IPS DF 6.9 (cell line): ENCODE results near the gene PXMP2.

Source experiments
- DNase-seq: peaks from one replicate; pipeline ENCODE4 v3.0.0-alpha.2; 2013; ENCODE audit warnings: low read depth, low spot score
- H3K27ac ChIP-seq: one replicate; pipeline ENCODE4 v1.5.1; 2013; ENCODE audit warnings: low read length, control low read depth
- H3K27me3 ChIP-seq: 2 replicates; pipeline ENCODE4 v1.6.1; 2013; ENCODE audit warnings: mild to moderate bottlenecking, low read length; ENCODE audit not compliant: control insufficient read depth, insufficient read depth
- H3K36me3 ChIP-seq: 2 replicates; pipeline ENCODE4 v1.6.1; 2013; ENCODE audit warnings: low read length; ENCODE audit not compliant: control insufficient read depth, insufficient read depth
- H3K4me1 ChIP-seq: 2 replicates; pipeline ENCODE4 v1.6.1; 2013; ENCODE audit warnings: low read length; ENCODE audit not compliant: control insufficient read depth, insufficient read depth
- H3K4me3 ChIP-seq: 2 replicates; pipeline ENCODE4 v1.5.1; 2013; ENCODE audit warnings: mild to moderate bottlenecking, low read length
- H3K9me3 ChIP-seq: 2 replicates; pipeline ENCODE4 v1.6.1; 2013; ENCODE audit warnings: low read length, inconsistent platforms; ENCODE audit not compliant: control insufficient read depth, insufficient read depth
- WGBS: extraction: QIAGEN DNeasy Blood & Tissue Kit; methylation state at CpG from one replicate; pipeline ENCODE4 v1.1.7; 2013; ENCODE audit warnings: mixed read lengths, missing lambda C conversion rate; ENCODE audit not compliant: insufficient read length, insufficient coverage; 5-methylcytosine and 5-hydroxymethylcytosine counted together

Gene PXMP2

GRCh38 chr12:132736378-132736777 lies 49.0 kb downstream of the PXMP2 start:
- Histone ChIP-seq H3K36me3 (peaks cover 54% of the 10 kb centered on the region), H3K4me1 (no peaks in the 10 kb centered on the region), H3K4me3 (no peak overlapping the region), H3K9me3 (no peaks in the 10 kb centered on the region), H3K27me3 (no peaks in the 10 kb centered on the region), H3K27ac (no peak overlapping the region)
- WGBS: no CpG with 5 or more reads among the region's 12 CpGs
- no peak for DNase-seq

GRCh38 chr12:132736913-132737312 lies 49.5 kb downstream of the PXMP2 start:
- Histone ChIP-seq H3K27ac (no peak overlapping the region), H3K36me3 (peaks cover 50% of the 10 kb centered on the region), H3K9me3 (no peaks in the 10 kb centered on the region), H3K4me1 (no peaks in the 10 kb centered on the region), H3K27me3 (no peaks in the 10 kb centered on the region), H3K4me3 (no peak overlapping the region)
- WGBS: no CpG with 5 or more reads among the region's 15 CpGs
- DNase-seq: no peak

- WGBS: no CpG with 5 or more reads among the region's 19 CpGs
- Histone ChIP-seq H3K9me3 (no peaks in the 10 kb centered on the region), H3K27ac (no peak overlapping the region), H3K4me1 (no peaks in the 10 kb centered on the region), H3K4me3 (no peak overlapping the region), H3K27me3 (no peaks in the 10 kb centered on the region), H3K36me3 (peaks cover 49% of the 10 kb centered on the region)
- no peak for DNase-seq
These were observed 52.4 kb downstream of the PXMP2 start for GRCh38 chr12:132739600-132740312.

GRCh38 chr12:132740313-132740646 lies 52.9 kb downstream of the PXMP2 start:
- no peaks in the 10 kb centered on the region for H3K9me3 ChIP-seq
- no CpG with 5 or more reads among the region's 6 CpGs for WGBS
- peaks cover 51% of the 10 kb centered on the region for H3K36me3 ChIP-seq
- no peak for DNase-seq
- H3K4me1 ChIP-seq: no peaks in the 10 kb centered on the region
- H3K27ac ChIP-seq: no peak overlapping the region
- H3K4me3 ChIP-seq: no peak overlapping the region
- H3K27me3 ChIP-seq: no peaks in the 10 kb centered on the region

GRCh38 chr12:132740652-132741051 lies 53.3 kb downstream of the PXMP2 start:
- Histone ChIP-seq H3K4me3 (no peak overlapping the region), H3K27me3 (no peaks in the 10 kb centered on the region), H3K9me3 (no peaks in the 10 kb centered on the region), H3K36me3 (peaks cover 51% of the 10 kb centered on the region), H3K4me1 (no peaks in the 10 kb centered on the region), H3K27ac (no peak overlapping the region)
- no CpG with 5 or more reads among the region's 11 CpGs for WGBS
- no peak for DNase-seq

- no CpG with 5 or more reads among the region's 8 CpGs for WGBS
- Histone ChIP-seq H3K9me3 (no peaks in the 10 kb centered on the region), H3K27ac (no peak overlapping the region), H3K27me3 (no peaks in the 10 kb centered on the region), H3K36me3 (peaks cover 48% of the 10 kb centered on the region), H3K4me1 (no peaks in the 10 kb centered on the region), H3K4me3 (no peak overlapping the region)
- DNase-seq: no peak
These were observed 54.2 kb downstream of the PXMP2 start for GRCh38 chr12:132741620-132742019.

GRCh38 chr12:132743831-132744230 lies 56.4 kb downstream of the PXMP2 start:
- H3K4me1 ChIP-seq: no peaks in the 10 kb centered on the region
- no peak for DNase-seq
- WGBS: no CpG with 5 or more reads among the region's 13 CpGs
- H3K27me3 ChIP-seq: no peaks in the 10 kb centered on the region
- H3K9me3 ChIP-seq: no peaks in the 10 kb centered on the region
- no peak overlapping the region for H3K4me3 ChIP-seq
- H3K36me3 ChIP-seq: peaks cover 64% of the 10 kb centered on the region
- H3K27ac ChIP-seq: no peak overlapping the region

GRCh38 chr12:132746613-132747012 lies 59.2 kb downstream of the PXMP2 start:
- no peaks in the 10 kb centered on the region for H3K27me3 ChIP-seq
- no peak overlapping the region for H3K4me3 ChIP-seq
- no peaks in the 10 kb centered on the region for H3K9me3 ChIP-seq
- WGBS: no CpG with 5 or more reads among the region's 3 CpGs
- no peaks in the 10 kb centered on the region for H3K4me1 ChIP-seq
- DNase-seq: no peak
- H3K36me3 ChIP-seq: peaks cover 61% of the 10 kb centered on the region
- no peak overlapping the region for H3K27ac ChIP-seq

- Histone ChIP-seq H3K27me3 (no peaks in the 10 kb centered on the region), H3K36me3 (peaks cover 60% of the 10 kb centered on the region)
- WGBS: no CpG with 5 or more reads among the region's 11 CpGs
These were observed 60.0 kb downstream of the PXMP2 start for GRCh38 chr12:132747395-132747794.

GRCh38 chr12:132747896-132748295 lies 60.5 kb downstream of the PXMP2 start:
- Histone ChIP-seq H3K27ac (no peak overlapping the region), H3K9me3 (no peaks in the 10 kb centered on the region), H3K36me3 (peaks cover 55% of the 10 kb centered on the region), H3K27me3 (no peaks in the 10 kb centered on the region), H3K4me3 (no peak overlapping the region), H3K4me1 (no peaks in the 10 kb centered on the region)
- DNase-seq: no peak
- no CpG with 5 or more reads among the region's 22 CpGs for WGBS

More at GRCh38 chr12:132747395-132747794, 60.0 kb downstream of the PXMP2 start:
- no peaks in the 10 kb centered on the region for H3K9me3 ChIP-seq
- no peak overlapping the region for H3K27ac ChIP-seq
- H3K4me1 ChIP-seq: no peaks in the 10 kb centered on the region
- no peak for DNase-seq
- H3K4me3 ChIP-seq: no peak overlapping the region

GRCh38 chr12:132748319-132748718 lies 60.9 kb downstream of the PXMP2 start:
- WGBS: no CpG with 5 or more reads among the region's 10 CpGs
- H3K4me1 ChIP-seq: no peaks in the 10 kb centered on the region
- H3K4me3 ChIP-seq: no peak overlapping the region
- H3K36me3 ChIP-seq: peaks cover 52% of the 10 kb centered on the region
- H3K27me3 ChIP-seq: no peaks in the 10 kb centered on the region
- no peak for DNase-seq
- H3K27ac ChIP-seq: no peak overlapping the region
- H3K9me3 ChIP-seq: no peaks in the 10 kb centered on the region
